Measurements from ENCODE around the gene HSPE1.

DNA sequence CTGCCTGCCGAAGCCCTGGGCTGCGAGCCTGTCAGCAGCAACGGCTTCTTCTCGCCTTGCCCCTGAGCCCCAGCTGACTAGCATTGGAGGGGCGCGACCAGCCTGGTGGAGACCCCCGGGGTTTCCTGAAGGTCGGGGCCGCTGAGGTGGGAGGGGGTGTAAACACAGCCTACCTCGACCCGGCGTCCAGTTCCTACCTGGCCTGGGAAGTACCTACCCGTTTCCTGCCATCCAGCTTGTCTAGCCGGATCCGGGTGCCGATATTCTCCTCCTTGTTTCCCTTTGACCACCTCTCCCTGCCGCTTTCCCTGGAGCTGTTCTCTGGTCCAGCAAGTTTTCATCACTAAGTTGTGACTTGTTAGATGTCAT is 16.2 kb downstream of the HSPE1 start:
- no peak for TF ChIP-seq CTCF (conservative IDR thresholded peaks at IDR 0.05)
- TF ChIP-seq ZFX (IDR thresholded peaks at IDR 0.05), result peak; percentile 76
